ENCODE measurements around the gene MEF2D. TPM values are rescaled to one million over a fixed set of nuclear protein-coding genes. Genes with fewer than 3 reads are reported as not detected.

Gene MEF2D
- total RNA-seq, 2 experiments from 2014 or later: 35.9 to 39.7 TPM

- intact Hi-C loops (cut with micrococcal nuclease): no loop called here
- ChIA-PET POLR2A (interaction anchor here (1.0 to 2.6 kb wide), 4 partner anchors 19 to 33 kb away, joined by 3 to 8 read pairs (median 5); partner anchors contain the start of gene MEF2D), CTCF (interaction anchor here (0.9 to 1.7 kb wide), 6 partner anchors 9 to 132 kb away, joined by 3 to 6 read pairs (median 4); no protein-coding TSS in a partner anchor)
- Mint-ChIP-seq H3K4me1 (ENCODE audit: low read depth) (peaks cover 38% of the 10 kb centered on the region), H3K27ac (peak overlapping the region; percentile 58), H3K4me3 (no peak overlapping the region), H3K9me3 (no peaks in the 10 kb centered on the region), H3K36me3 (peaks cover 66% of the 10 kb centered on the region), H3K27me3 (no peaks in the 10 kb centered on the region)
- DNase-seq: peak; percentile 69
These were observed 23.9 kb downstream of the MEF2D start for GRCh38 chr1:156476501-156477298.

GRCh38 chr1:156475568-156476500 is 24.7 kb downstream of the MEF2D start:
- Mint-ChIP-seq H3K36me3 (peaks cover 59% of the 10 kb centered on the region), H3K4me3 (no peak overlapping the region), H3K27me3 (no peaks in the 10 kb centered on the region), H3K9me3 (no peaks in the 10 kb centered on the region), H3K27ac (peak overlapping the region; percentile 19), H3K4me1 (ENCODE audit: low read depth) (peaks cover 29% of the 10 kb centered on the region)
- ChIA-PET POLR2A (interaction anchor here (0.9 to 2.6 kb wide), 4 partner anchors 9 to 95 kb away, joined by 3 to 8 read pairs (median 4); partner anchors contain the start of gene MEF2D), CTCF (interaction anchor here (0.9 to 1.5 kb wide), 3 partner anchors 25 to 133 kb away, joined by 3 to 6 read pairs (median 3); partner anchors contain the start of gene MEF2D)
- no peak for DNase-seq
- intact Hi-C loops (cut with micrococcal nuclease): no loop called here

- H3K27ac Mint-ChIP-seq: no peak overlapping the region
These were observed 25.6 kb downstream of the MEF2D start for GRCh38 chr1:156474966-156475365.

GRCh38 chr1:156471496-156472490 is 28.8 kb downstream of the MEF2D start:
- H3K9me3 Mint-ChIP-seq: no peaks in the 10 kb centered on the region
- H3K4me3 Mint-ChIP-seq: no peak overlapping the region
- DNase-seq: no peak
- ChIA-PET CTCF (interaction anchor here (0.8 to 3.4 kb wide), 2 partner anchors 9 to 86 kb away, joined by 3 to 16 read pairs; no protein-coding TSS in a partner anchor), POLR2A (no interaction called here)
- H3K4me1 Mint-ChIP-seq (ENCODE audit: low read depth): peaks cover 7% of the 10 kb centered on the region
- H3K27ac Mint-ChIP-seq: peak overlapping the region; percentile 49
- intact Hi-C loops (cut with micrococcal nuclease): no loop called here
- H3K27me3 Mint-ChIP-seq: no peaks in the 10 kb centered on the region
- peaks cover 43% of the 10 kb centered on the region for H3K36me3 Mint-ChIP-seq

More at GRCh38 chr1:156474966-156475365, 25.6 kb downstream of the MEF2D start:
- POLR2A ChIA-PET: interaction anchor here (1.2 kb wide), 1 partner anchor 96 kb away, joined by 3 read pairs; no protein-coding TSS in a partner anchor
- H3K4me3 Mint-ChIP-seq: no peak overlapping the region
- intact Hi-C loops (cut with micrococcal nuclease): no loop called here
- peaks cover 50% of the 10 kb centered on the region for H3K36me3 Mint-ChIP-seq
- no peak for DNase-seq
- peaks cover 22% of the 10 kb centered on the region for H3K4me1 Mint-ChIP-seq (ENCODE audit: low read depth)
- no peaks in the 10 kb centered on the region for H3K9me3 Mint-ChIP-seq
- CTCF ChIA-PET: no interaction called here
- no peaks in the 10 kb centered on the region for H3K27me3 Mint-ChIP-seq

- peaks cover 37% of the 10 kb centered on the region for H3K36me3 Mint-ChIP-seq
- H3K27me3 Mint-ChIP-seq: no peaks in the 10 kb centered on the region
- H3K9me3 Mint-ChIP-seq: no peaks in the 10 kb centered on the region
- CTCF ChIA-PET: interaction anchor here (0.7 to 3.4 kb wide), 3 partner anchors 10 to 138 kb away, joined by 3 to 16 read pairs (median 4); no protein-coding TSS in a partner anchor
- H3K27ac Mint-ChIP-seq: no peak overlapping the region
- intact Hi-C loops (cut with micrococcal nuclease): no loop called here
- POLR2A ChIA-PET: interaction anchor here (0.7 kb wide), 1 partner anchor 34 kb away, joined by 3 read pairs; no protein-coding TSS in a partner anchor
- peaks cover 2% of the 10 kb centered on the region for H3K4me1 Mint-ChIP-seq (ENCODE audit: low read depth)
- H3K4me3 Mint-ChIP-seq: no peak overlapping the region
- DNase-seq: no peak
These were observed 30.1 kb downstream of the MEF2D start for GRCh38 chr1:156470473-156470872.

GRCh38 chr1:156468693-156469345 is 31.8 kb downstream of the MEF2D start:
- no peaks in the 10 kb centered on the region for H3K27me3 Mint-ChIP-seq
- no peak for DNase-seq
- H3K4me3 Mint-ChIP-seq: no peak overlapping the region
- intact Hi-C loops (cut with micrococcal nuclease): no loop called here
- CTCF ChIA-PET: interaction anchor here (1.0 to 3.4 kb wide), 2 partner anchors 12 to 32 kb away, joined by 4 to 16 read pairs; no protein-coding TSS in a partner anchor
- no peak overlapping the region for H3K27ac Mint-ChIP-seq
- no peaks in the 10 kb centered on the region for H3K9me3 Mint-ChIP-seq
- POLR2A ChIA-PET: no interaction called here
- H3K4me1 Mint-ChIP-seq (ENCODE audit: low read depth): peaks cover 8% of the 10 kb centered on the region
- H3K36me3 Mint-ChIP-seq: peaks cover 25% of the 10 kb centered on the region

GRCh38 chr1:156467906-156468305 is 32.7 kb downstream of the MEF2D start:
- DNase-seq: no peak
- no peaks in the 10 kb centered on the region for H3K9me3 Mint-ChIP-seq
- CTCF ChIA-PET: no interaction called here
- H3K4me3 Mint-ChIP-seq: no peak overlapping the region
- H3K4me1 Mint-ChIP-seq (ENCODE audit: low read depth): peaks cover 8% of the 10 kb centered on the region
- peaks cover 19% of the 10 kb centered on the region for H3K36me3 Mint-ChIP-seq
- intact Hi-C loops (cut with micrococcal nuclease): no loop called here
- H3K27me3 Mint-ChIP-seq: no peaks in the 10 kb centered on the region
- no peak overlapping the region for H3K27ac Mint-ChIP-seq
- POLR2A ChIA-PET: no interaction called here

GRCh38 chr1:156467385-156467784 is 33.2 kb downstream of the MEF2D start:
- POLR2A ChIA-PET: no interaction called here
- H3K27me3 Mint-ChIP-seq: no peaks in the 10 kb centered on the region
- H3K4me3 Mint-ChIP-seq: no peak overlapping the region
- CTCF ChIA-PET: no interaction called here
- DNase-seq: no peak
- H3K36me3 Mint-ChIP-seq: peaks cover 19% of the 10 kb centered on the region
- intact Hi-C loops (cut with micrococcal nuclease): no loop called here
- no peak overlapping the region for H3K27ac Mint-ChIP-seq
- peaks cover 8% of the 10 kb centered on the region for H3K4me1 Mint-ChIP-seq (ENCODE audit: low read depth)
- H3K9me3 Mint-ChIP-seq: no peaks in the 10 kb centered on the region

- Mint-ChIP-seq H3K9me3 (no peaks in the 10 kb centered on the region), H3K27ac (peak overlapping the region; percentile 12), H3K36me3 (peaks cover 16% of the 10 kb centered on the region), H3K4me3 (no peak overlapping the region), H3K4me1 (ENCODE audit: low read depth) (peaks cover 8% of the 10 kb centered on the region), H3K27me3 (no peaks in the 10 kb centered on the region)
- POLR2A ChIA-PET: no interaction called here
- CTCF ChIA-PET: interaction anchor here (0.6 to 2.3 kb wide), 2 partner anchors 15 to 153 kb away, joined by 5 to 11 read pairs; partner anchors contain the start of gene HAPLN2
- intact Hi-C loops (cut with micrococcal nuclease): no loop called here
- peak; percentile 35 for DNase-seq
These were observed 34.7 kb downstream of the MEF2D start for GRCh38 chr1:156465747-156466365.

- POLR2A ChIA-PET: no interaction called here
- Mint-ChIP-seq H3K36me3 (peaks cover 16% of the 10 kb centered on the region), H3K27ac (peak overlapping the region; percentile 30)
These were observed 35.6 kb downstream of the MEF2D start for GRCh38 chr1:156464825-156465452.

More at GRCh38 chr1:156464825-156465452, 35.6 kb downstream of the MEF2D start:
- intact Hi-C loops (cut with micrococcal nuclease): no loop called here
- Mint-ChIP-seq H3K4me1 (ENCODE audit: low read depth) (peaks cover 8% of the 10 kb centered on the region), H3K4me3 (no peak overlapping the region), H3K27me3 (no peaks in the 10 kb centered on the region), H3K9me3 (no peaks in the 10 kb centered on the region)
- CTCF ChIA-PET: interaction anchor here (2.3 kb wide), 1 partner anchor 16 kb away, joined by 11 read pairs; no protein-coding TSS in a partner anchor
- no peak for DNase-seq

Measured in activated CD4-positive, alpha-beta memory T cell treated with anti-CD3 and anti-CD28 coated beads for 36 hours (primary cell).